Liver (tissue), 9 donors: Measurements from ENCODE around the gene DCC. TPM values are rescaled to one million over a fixed set of nuclear protein-coding genes. Genes with fewer than 3 reads are reported as not detected.

ENCODE experiments used
- DNase-seq: peaks from one replicate; pipeline ENCODE4 v3.0.0-alpha.2; 2017; ENCODE audit warnings: low spot score
- H3K27ac ChIP-seq, 2 donors: one replicate each; pipeline ENCODE4 v1.7.0; 2013; ENCODE audit warnings: inconsistent platforms in 2 of 2, low read length in 2 of 2, control low read depth in 1 of 2, low read depth in 1 of 2, mild to moderate bottlenecking in 1 of 2
- H3K27me3 ChIP-seq, 4 donors: one replicate each; pipeline versions ENCODE4 v1.6.1 to v1.7.0; 2013; ENCODE audit warnings: low read length in 3 of 4, inconsistent platforms in 1 of 4, mild to moderate bottlenecking in 1 of 4, moderate library complexity in 1 of 4; ENCODE audit not compliant: control insufficient read depth in 4 of 4, insufficient read depth in 4 of 4
- H3K36me3 ChIP-seq, 4 donors: one replicate each; pipeline versions ENCODE4 v1.6.1 to v1.7.0; 2013; ENCODE audit warnings: low read length in 3 of 4, mild to moderate bottlenecking in 3 of 4, low read depth in 1 of 4, moderate library complexity in 1 of 4; ENCODE audit not compliant: control insufficient read depth in 4 of 4, insufficient read depth in 3 of 4
- H3K4me1 ChIP-seq, 4 donors: one replicate each; pipeline versions ENCODE4 v1.6.1 to v1.7.0; 2013; ENCODE audit warnings: low read length in 3 of 4, mild to moderate bottlenecking in 3 of 4, moderate library complexity in 1 of 4; ENCODE audit not compliant: control insufficient read depth in 4 of 4, insufficient read depth in 4 of 4
- H3K4me3 ChIP-seq, 3 donors: one replicate each; pipeline versions ENCODE4 v1.6.1 to v1.7.0; 2013; ENCODE audit warnings: low read length in 3 of 3, control low read depth in 1 of 3, low read depth in 1 of 3, mild to moderate bottlenecking in 1 of 3
- H3K9ac ChIP-seq, 2 donors: one replicate each; pipeline ENCODE4 v1.7.0; 2013; ENCODE audit warnings: low read length in 2 of 2, mild to moderate bottlenecking in 2 of 2, moderate library complexity in 2 of 2, control low read depth in 1 of 2, low read depth in 1 of 2
- H3K9me3 ChIP-seq, 4 donors: one replicate each; pipeline versions ENCODE4 v1.6.1 to v1.7.0; 2013; ENCODE audit warnings: low read length in 3 of 4; ENCODE audit not compliant: control insufficient read depth in 4 of 4
- EGR1 ChIP-seq, 2 donors: IDR thresholded peaks; 2 replicates each; pipeline ENCODE4 v1.6.1; 2016 to 2018; ENCODE audit warnings: antibody characterized with exemption in 2 of 2, low read depth in 2 of 2
- FOXA1 ChIP-seq: IDR thresholded peaks from 2 replicates; pipeline ENCODE4 v1.6.1; 2016; ENCODE audit warnings: antibody characterized with exemption
- GABPA ChIP-seq, 2 donors: IDR thresholded peaks in 1 of 2; conservative IDR thresholded peaks in 1 of 2; 2 replicates each; pipeline ENCODE4 v1.6.1; 2016; ENCODE audit warnings: antibody characterized with exemption in 2 of 2, mild to moderate bottlenecking in 1 of 2, moderate library complexity in 1 of 2
- HNF4A ChIP-seq, 2 donors: conservative IDR thresholded peaks; 2 replicates each; pipeline ENCODE4 v1.6.1; 2016; ENCODE audit warnings: antibody characterized with exemption in 2 of 2, mild to moderate bottlenecking in 2 of 2
- HNF4G ChIP-seq: IDR thresholded peaks from 2 replicates; pipeline ENCODE4 v1.6.1; 2016; ENCODE audit warnings: antibody characterized with exemption
- JUND ChIP-seq, 2 donors: IDR thresholded peaks; 2 replicates each; pipeline ENCODE4 v1.6.1; 2016; ENCODE audit warnings: antibody characterized with exemption in 2 of 2
- NR2F2 ChIP-seq: IDR thresholded peaks from 2 replicates; pipeline ENCODE4 v1.6.1; 2016; ENCODE audit warnings: antibody characterized with exemption
- RAD21 ChIP-seq, 2 donors: IDR thresholded peaks; 2 replicates each; pipeline ENCODE4 v1.6.1; 2016; ENCODE audit warnings: antibody characterized with exemption in 2 of 2, mild to moderate bottlenecking in 2 of 2
- RXRA ChIP-seq, 2 donors: IDR thresholded peaks; 2 replicates each; pipeline ENCODE4 v1.6.1; 2017 to 2018; ENCODE audit warnings: antibody characterized with exemption in 2 of 2, mild to moderate bottlenecking in 1 of 2
- SP1 ChIP-seq: IDR thresholded peaks from 2 replicates; pipeline ENCODE4 v1.6.1; 2018; ENCODE audit warnings: antibody characterized with exemption, mild to moderate bottlenecking
- TAF1 ChIP-seq: conservative IDR thresholded peaks from 2 replicates; pipeline ENCODE4 v1.6.1; 2016; ENCODE audit warnings: antibody characterized with exemption, mild to moderate bottlenecking
- YY1 ChIP-seq: IDR thresholded peaks from 2 replicates; pipeline ENCODE4 v1.6.1; 2016; ENCODE audit warnings: antibody characterized with exemption, mild to moderate bottlenecking
- WGBS: extraction: QIAGEN DNeasy Blood & Tissue Kit; methylation state at CpG from one replicate; pipeline ENCODE4 v1.1.7; 2013; 5-methylcytosine and 5-hydroxymethylcytosine counted together
- polyA plus RNA-seq, 2 donors: library from polyadenylated mRNA; stranded (reverse) in 1 of 2; unstranded in 1 of 2; fragments of 200-250 nt in 1 of 2; fragments of >200 nt in 1 of 2; fragmentation: Nextera tagmentation in 1 of 2; extraction: Ambion mirVana in 1 of 2; gene quantifications; one replicate each; pipeline versions ENCODE4 v1.2.1 to v1.2.3, GENCODE V29; 2013 to 2015
- total RNA-seq, 2 donors: library from RNA; depleted of rRNA; stranded (reverse); fragments of >200 nt; gene quantifications; one replicate each; pipeline ENCODE4 v1.2.3, GENCODE V29; 2014
- TF ChIP-seq, protein P1 (sequence below): fragments of 150-350 bp; IDR thresholded peaks from 2 replicates; pipeline ENCODE4 v1.5.1; 2017; ENCODE audit warnings: improper control_type of control experiment, low read depth, low read length; ENCODE audit not compliant: missing input control
- TF ChIP-seq, protein P2 (sequence below): IDR thresholded peaks from 2 replicates; pipeline ENCODE4 v1.6.1; 2016; ENCODE audit warnings: antibody characterized with exemption
- TF ChIP-seq, protein P3 (sequence below): IDR thresholded peaks from 2 replicates; pipeline ENCODE4 v1.6.1; 2016; ENCODE audit warnings: antibody characterized with exemption, mild to moderate bottlenecking
- TF ChIP-seq, protein P4 (sequence below): IDR thresholded peaks from 2 replicates; pipeline ENCODE4 v1.6.1; 2016; ENCODE audit warnings: antibody characterized with exemption
- donor health status: healthy.
- donor health status: healthy.
- donor health status: healthy.
- donor health status: healthy.
- donor health status: healthy.

Gene DCC
- total and polyA plus RNA-seq, 4 donors, result under 0.01 to 0.03 TPM; not detected in 2

DNA sequence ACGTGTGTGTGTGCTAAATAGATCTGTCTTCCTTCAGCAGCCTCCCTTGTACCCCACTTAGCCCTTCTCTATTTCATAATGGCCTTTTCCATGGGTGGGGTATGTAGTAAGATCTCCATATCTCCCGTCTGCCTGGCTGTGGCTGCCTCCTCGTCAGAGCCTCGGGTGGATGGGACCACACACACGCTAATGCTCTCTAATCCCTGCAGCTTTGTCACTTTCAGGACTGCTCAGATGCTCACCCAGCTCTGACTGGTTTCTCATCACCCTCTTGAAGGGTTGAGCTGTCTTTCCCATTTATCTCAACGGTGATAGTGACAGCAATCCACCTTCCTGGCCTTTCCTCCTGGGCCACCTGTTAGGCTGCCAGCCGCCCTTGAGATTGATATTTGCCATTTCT is 95.3 kb downstream of the DCC start:
- no peaks in the 10 kb centered on the region for H3K27me3 ChIP-seq
- TF ChIP-seq JUND (IDR thresholded peaks at IDR 0.05) (no peak), GABPA (IDR thresholded peaks at IDR 0.05 in 1 of 2, conservative IDR thresholded peaks at IDR 0.05 in 1 of 2) (no peak)
- TF ChIP-seq, protein P1, sequence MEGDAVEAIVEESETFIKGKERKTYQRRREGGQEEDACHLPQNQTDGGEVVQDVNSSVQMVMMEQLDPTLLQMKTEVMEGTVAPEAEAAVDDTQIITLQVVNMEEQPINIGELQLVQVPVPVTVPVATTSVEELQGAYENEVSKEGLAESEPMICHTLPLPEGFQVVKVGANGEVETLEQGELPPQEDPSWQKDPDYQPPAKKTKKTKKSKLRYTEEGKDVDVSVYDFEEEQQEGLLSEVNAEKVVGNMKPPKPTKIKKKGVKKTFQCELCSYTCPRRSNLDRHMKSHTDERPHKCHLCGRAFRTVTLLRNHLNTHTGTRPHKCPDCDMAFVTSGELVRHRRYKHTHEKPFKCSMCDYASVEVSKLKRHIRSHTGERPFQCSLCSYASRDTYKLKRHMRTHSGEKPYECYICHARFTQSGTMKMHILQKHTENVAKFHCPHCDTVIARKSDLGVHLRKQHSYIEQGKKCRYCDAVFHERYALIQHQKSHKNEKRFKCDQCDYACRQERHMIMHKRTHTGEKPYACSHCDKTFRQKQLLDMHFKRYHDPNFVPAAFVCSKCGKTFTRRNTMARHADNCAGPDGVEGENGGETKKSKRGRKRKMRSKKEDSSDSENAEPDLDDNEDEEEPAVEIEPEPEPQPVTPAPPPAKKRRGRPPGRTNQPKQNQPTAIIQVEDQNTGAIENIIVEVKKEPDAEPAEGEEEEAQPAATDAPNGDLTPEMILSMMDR, result no peak
- TF ChIP-seq, protein P2, sequence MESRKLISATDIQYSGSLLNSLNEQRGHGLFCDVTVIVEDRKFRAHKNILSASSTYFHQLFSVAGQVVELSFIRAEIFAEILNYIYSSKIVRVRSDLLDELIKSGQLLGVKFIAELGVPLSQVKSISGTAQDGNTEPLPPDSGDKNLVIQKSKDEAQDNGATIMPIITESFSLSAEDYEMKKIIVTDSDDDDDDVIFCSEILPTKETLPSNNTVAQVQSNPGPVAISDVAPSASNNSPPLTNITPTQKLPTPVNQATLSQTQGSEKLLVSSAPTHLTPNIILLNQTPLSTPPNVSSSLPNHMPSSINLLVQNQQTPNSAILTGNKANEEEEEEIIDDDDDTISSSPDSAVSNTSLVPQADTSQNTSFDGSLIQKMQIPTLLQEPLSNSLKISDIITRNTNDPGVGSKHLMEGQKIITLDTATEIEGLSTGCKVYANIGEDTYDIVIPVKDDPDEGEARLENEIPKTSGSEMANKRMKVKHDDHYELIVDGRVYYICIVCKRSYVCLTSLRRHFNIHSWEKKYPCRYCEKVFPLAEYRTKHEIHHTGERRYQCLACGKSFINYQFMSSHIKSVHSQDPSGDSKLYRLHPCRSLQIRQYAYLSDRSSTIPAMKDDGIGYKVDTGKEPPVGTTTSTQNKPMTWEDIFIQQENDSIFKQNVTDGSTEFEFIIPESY, result no peak
- DNase-seq, result no peak
- H3K4me1 ChIP-seq, result no peaks in the 10 kb centered on the region
- no peaks in the 10 kb centered on the region for H3K36me3 ChIP-seq
- H3K4me3 ChIP-seq, result no peak overlapping the region
- 47% methylated on average over 7 of the region's 7 CpGs for WGBS
- no peak overlapping the region for H3K9ac ChIP-seq
- no peaks in the 10 kb centered on the region for H3K9me3 ChIP-seq
- H3K27ac ChIP-seq, result no peak overlapping the region

DNA sequence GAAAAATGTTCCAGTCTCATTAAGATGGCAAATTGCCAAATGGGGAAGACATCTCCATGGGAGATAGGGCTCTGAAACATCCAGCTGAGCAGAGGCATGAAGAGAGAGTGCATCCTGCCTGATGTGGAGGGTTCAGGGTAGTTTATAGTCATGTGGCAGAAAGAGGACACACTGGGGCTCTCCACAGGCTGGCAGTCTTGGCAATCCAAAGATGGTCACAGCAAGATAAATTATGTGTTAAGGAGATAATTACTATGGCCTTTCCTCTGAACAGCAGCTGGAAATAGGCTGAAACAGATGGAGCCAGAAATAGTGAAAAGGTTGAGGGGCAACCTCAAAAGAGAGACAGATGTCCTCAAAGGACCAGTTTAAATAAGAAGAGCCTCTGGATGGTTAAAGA is 97.2 kb downstream of the DCC start:
- no peak for TF ChIP-seq TAF1
- no peak for TF ChIP-seq SP1
- TF ChIP-seq RXRA (IDR thresholded peaks at IDR 0.05), result no peak
- TF ChIP-seq, protein P3, sequence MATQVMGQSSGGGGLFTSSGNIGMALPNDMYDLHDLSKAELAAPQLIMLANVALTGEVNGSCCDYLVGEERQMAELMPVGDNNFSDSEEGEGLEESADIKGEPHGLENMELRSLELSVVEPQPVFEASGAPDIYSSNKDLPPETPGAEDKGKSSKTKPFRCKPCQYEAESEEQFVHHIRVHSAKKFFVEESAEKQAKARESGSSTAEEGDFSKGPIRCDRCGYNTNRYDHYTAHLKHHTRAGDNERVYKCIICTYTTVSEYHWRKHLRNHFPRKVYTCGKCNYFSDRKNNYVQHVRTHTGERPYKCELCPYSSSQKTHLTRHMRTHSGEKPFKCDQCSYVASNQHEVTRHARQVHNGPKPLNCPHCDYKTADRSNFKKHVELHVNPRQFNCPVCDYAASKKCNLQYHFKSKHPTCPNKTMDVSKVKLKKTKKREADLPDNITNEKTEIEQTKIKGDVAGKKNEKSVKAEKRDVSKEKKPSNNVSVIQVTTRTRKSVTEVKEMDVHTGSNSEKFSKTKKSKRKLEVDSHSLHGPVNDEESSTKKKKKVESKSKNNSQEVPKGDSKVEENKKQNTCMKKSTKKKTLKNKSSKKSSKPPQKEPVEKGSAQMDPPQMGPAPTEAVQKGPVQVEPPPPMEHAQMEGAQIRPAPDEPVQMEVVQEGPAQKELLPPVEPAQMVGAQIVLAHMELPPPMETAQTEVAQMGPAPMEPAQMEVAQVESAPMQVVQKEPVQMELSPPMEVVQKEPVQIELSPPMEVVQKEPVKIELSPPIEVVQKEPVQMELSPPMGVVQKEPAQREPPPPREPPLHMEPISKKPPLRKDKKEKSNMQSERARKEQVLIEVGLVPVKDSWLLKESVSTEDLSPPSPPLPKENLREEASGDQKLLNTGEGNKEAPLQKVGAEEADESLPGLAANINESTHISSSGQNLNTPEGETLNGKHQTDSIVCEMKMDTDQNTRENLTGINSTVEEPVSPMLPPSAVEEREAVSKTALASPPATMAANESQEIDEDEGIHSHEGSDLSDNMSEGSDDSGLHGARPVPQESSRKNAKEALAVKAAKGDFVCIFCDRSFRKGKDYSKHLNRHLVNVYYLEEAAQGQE, result no peak
- TF ChIP-seq NR2F2, result no peak
- no peak for TF ChIP-seq JUND (IDR thresholded peaks at IDR 0.05)
- Histone ChIP-seq H3K4me3 (no peak overlapping the region), H3K9ac (no peak overlapping the region), H3K27ac (no peak overlapping the region), H3K36me3 (no peaks in the 10 kb centered on the region), H3K27me3 (no peaks in the 10 kb centered on the region), H3K4me1 (no peaks in the 10 kb centered on the region), H3K9me3 (no peaks in the 10 kb centered on the region)
- no peak for DNase-seq

DNA sequence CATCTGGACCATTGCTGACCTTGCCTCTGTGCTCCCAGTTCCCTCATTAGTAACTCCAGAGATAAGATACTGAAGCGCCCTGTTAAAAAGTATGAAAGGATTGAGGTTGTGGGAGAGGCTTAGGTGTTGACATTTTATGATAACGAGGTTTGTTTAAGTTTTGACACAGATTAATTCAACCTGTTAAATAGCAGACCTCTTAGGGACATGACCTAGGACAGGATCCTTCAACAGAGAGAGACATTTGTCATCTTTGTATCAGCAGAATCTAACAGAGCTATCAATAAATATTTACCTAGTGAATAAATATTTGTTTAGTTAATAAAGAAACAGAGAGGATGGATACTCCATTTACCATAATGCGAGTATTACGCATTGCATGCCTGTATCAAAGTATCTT is 99.5 kb downstream of the DCC start:
- 23% methylated on average over 4 of the region's 4 CpGs for WGBS
- Histone ChIP-seq H3K4me3 (no peak overlapping the region), H3K9ac (no peak overlapping the region), H3K27me3 (no peaks in the 10 kb centered on the region), H3K27ac (no peak overlapping the region), H3K36me3 (no peaks in the 10 kb centered on the region), H3K4me1 (no peaks in the 10 kb centered on the region), H3K9me3 (no peaks in the 10 kb centered on the region)
- TF ChIP-seq RAD21 (IDR thresholded peaks at IDR 0.05) (no peak), JUND (IDR thresholded peaks at IDR 0.05) (no peak), HNF4G (no peak), SP1 (no peak), TAF1 (no peak), NR2F2 (no peak), YY1 (no peak), FOXA1 (no peak), RXRA (IDR thresholded peaks at IDR 0.05) (no peak), GABPA (IDR thresholded peaks at IDR 0.05 in 1 of 2, conservative IDR thresholded peaks at IDR 0.05 in 1 of 2) (no peak), EGR1 (IDR thresholded peaks at IDR 0.05; ENCODE audit: low read depth in 2 of 2) (no peak), HNF4A (conservative IDR thresholded peaks at IDR 0.05) (no peak)
- TF ChIP-seq, protein P4, sequence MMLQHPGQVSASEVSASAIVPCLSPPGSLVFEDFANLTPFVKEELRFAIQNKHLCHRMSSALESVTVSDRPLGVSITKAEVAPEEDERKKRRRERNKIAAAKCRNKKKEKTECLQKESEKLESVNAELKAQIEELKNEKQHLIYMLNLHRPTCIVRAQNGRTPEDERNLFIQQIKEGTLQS, result no peak
- DNase-seq, result no peak
